ENCODE results near the gene PROM1. TPM values are rescaled to one million over a fixed set of nuclear protein-coding genes. Genes with fewer than 3 reads are reported as not detected.

The PROM1 gene
- total RNA-seq, 1 donor from 2014 or later = 2.9 TPM

DNA sequence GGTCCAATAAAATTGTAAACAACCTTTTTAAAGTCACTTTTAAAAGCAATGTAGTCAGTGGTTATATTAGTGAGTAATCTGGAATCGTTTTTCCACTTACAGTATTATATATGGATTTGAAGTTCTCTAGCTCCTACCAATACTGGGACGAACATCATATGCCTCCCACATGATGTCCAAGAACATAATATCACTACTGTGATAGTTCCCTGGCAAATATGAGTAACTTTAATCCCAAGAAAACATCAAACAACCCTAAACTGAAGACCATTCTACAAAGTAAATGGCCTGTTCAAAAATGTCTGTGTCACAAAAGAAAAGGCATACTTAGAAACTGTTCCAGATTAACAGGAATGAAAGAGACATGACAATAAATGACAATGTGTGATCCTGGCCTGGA, 67.3 kb downstream of the PROM1 start:
- no peak overlapping the region for H3K4me3 ChIP-seq
- no peaks in the 10 kb centered on the region for H3K36me3 ChIP-seq
- DNase-seq = no peak
- no peak overlapping the region for H3K27ac ChIP-seq (replicated peaks)
- intact Hi-C loops (cut with micrococcal nuclease) = no loop called here
- TF ChIP-seq, protein P1, sequence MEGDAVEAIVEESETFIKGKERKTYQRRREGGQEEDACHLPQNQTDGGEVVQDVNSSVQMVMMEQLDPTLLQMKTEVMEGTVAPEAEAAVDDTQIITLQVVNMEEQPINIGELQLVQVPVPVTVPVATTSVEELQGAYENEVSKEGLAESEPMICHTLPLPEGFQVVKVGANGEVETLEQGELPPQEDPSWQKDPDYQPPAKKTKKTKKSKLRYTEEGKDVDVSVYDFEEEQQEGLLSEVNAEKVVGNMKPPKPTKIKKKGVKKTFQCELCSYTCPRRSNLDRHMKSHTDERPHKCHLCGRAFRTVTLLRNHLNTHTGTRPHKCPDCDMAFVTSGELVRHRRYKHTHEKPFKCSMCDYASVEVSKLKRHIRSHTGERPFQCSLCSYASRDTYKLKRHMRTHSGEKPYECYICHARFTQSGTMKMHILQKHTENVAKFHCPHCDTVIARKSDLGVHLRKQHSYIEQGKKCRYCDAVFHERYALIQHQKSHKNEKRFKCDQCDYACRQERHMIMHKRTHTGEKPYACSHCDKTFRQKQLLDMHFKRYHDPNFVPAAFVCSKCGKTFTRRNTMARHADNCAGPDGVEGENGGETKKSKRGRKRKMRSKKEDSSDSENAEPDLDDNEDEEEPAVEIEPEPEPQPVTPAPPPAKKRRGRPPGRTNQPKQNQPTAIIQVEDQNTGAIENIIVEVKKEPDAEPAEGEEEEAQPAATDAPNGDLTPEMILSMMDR (IDR thresholded peaks at IDR 0.05; ENCODE audit: borderline replicate concordance) = no peak
- no peaks in the 10 kb centered on the region for H3K27me3 ChIP-seq (ENCODE audit: low read depth)
- H3K4me1 ChIP-seq = peaks cover 25% of the 10 kb centered on the region
- no peaks in the 10 kb centered on the region for H3K9me3 ChIP-seq (replicated peaks)

- no peaks in the 10 kb centered on the region for H3K27me3 ChIP-seq (ENCODE audit: low read depth)
- intact Hi-C loops (cut with micrococcal nuclease) = no loop called here
- TF ChIP-seq, protein P1 (IDR thresholded peaks at IDR 0.05; ENCODE audit: borderline replicate concordance) = no peak
- DNase-seq = no peak
- no peak overlapping the region for H3K4me3 ChIP-seq
- H3K9me3 ChIP-seq (replicated peaks) = no peaks in the 10 kb centered on the region
- no peak overlapping the region for H3K27ac ChIP-seq (replicated peaks)
- peaks cover 10% of the 10 kb centered on the region for H3K4me1 ChIP-seq
- no peaks in the 10 kb centered on the region for H3K36me3 ChIP-seq
These were observed 72.7 kb downstream of the PROM1 start for GRCh38 chr4:16011173-16011572.

DNA sequence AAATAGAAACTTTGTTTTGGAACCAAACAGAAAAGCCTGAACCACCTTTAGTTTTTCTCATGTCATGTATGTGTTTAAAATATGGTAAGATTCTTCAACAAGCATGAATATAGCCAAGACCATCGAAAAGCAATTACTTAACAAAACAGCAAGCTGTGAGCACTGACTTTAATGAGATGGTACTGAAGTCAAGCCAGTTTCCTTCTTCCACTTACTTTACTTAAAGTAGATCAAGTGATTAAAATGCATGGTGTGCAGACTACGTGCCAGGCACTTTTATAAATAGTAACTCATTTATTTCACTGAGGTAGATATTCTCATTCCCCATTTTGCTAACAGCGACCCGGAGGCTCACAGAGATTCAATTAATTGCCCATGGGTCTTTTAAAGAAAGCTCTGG, 74.7 kb downstream of the PROM1 start:
- no peak for DNase-seq
- no peak overlapping the region for H3K4me3 ChIP-seq
- H3K9me3 ChIP-seq (replicated peaks) = no peaks in the 10 kb centered on the region
- H3K4me1 ChIP-seq = peaks cover 10% of the 10 kb centered on the region
- no peak overlapping the region for H3K27ac ChIP-seq (replicated peaks)
- H3K36me3 ChIP-seq = no peaks in the 10 kb centered on the region
- intact Hi-C loops (cut with micrococcal nuclease) = loop anchor here (10.0 kb wide), 1 partner anchor 204 kb away; no protein-coding TSS in a partner anchor
- TF ChIP-seq, protein P1 (IDR thresholded peaks at IDR 0.05; ENCODE audit: borderline replicate concordance) = no peak
- H3K27me3 ChIP-seq (ENCODE audit: low read depth) = no peaks in the 10 kb centered on the region

GRCh38 chr4:16007471-16008095, 76.2 kb downstream of the PROM1 start:
- Histone ChIP-seq H3K36me3 (no peaks in the 10 kb centered on the region), H3K27me3 (ENCODE audit: low read depth) (no peaks in the 10 kb centered on the region), H3K4me3 (no peak overlapping the region), H3K9me3 (replicated peaks) (no peaks in the 10 kb centered on the region), H3K4me1 (peaks cover 10% of the 10 kb centered on the region), H3K27ac (replicated peaks) (no peak overlapping the region)
- TF ChIP-seq, protein P1 (IDR thresholded peaks at IDR 0.05; ENCODE audit: borderline replicate concordance) = no peak
- intact Hi-C loops (cut with micrococcal nuclease) = loop anchor here (10.0 kb wide), 1 partner anchor 203 kb away; no protein-coding TSS in a partner anchor
- DNase-seq = no peak

- intact Hi-C loops (cut with micrococcal nuclease) = loop anchor here (10.0 kb wide), 1 partner anchor 202 kb away; no protein-coding TSS in a partner anchor
- Histone ChIP-seq H3K36me3 (no peaks in the 10 kb centered on the region), H3K27me3 (ENCODE audit: low read depth) (no peaks in the 10 kb centered on the region), H3K9me3 (replicated peaks) (no peaks in the 10 kb centered on the region), H3K27ac (replicated peaks) (no peak overlapping the region), H3K4me1 (peaks cover 10% of the 10 kb centered on the region), H3K4me3 (no peak overlapping the region)
- TF ChIP-seq, protein P1 (IDR thresholded peaks at IDR 0.05; ENCODE audit: borderline replicate concordance) = no peak
- DNase-seq = no peak
These were observed 76.9 kb downstream of the PROM1 start for GRCh38 chr4:16006771-16007446.

All from left ventricle myocardium inferior (tissue), 1 donor.